ENCODE measurements around the gene UBE2D4. TPM values are rescaled to one million over a fixed set of nuclear protein-coding genes. Genes with fewer than 3 reads are reported as not detected.

The UBE2D4 gene
- total and polyA plus RNA-seq, 9 of the 15 experiments (the other 6 are each of a cell fraction or from before 2014, with no cell fraction given) = 3.3 to 16.2 (median 7.5) TPM

DNA sequence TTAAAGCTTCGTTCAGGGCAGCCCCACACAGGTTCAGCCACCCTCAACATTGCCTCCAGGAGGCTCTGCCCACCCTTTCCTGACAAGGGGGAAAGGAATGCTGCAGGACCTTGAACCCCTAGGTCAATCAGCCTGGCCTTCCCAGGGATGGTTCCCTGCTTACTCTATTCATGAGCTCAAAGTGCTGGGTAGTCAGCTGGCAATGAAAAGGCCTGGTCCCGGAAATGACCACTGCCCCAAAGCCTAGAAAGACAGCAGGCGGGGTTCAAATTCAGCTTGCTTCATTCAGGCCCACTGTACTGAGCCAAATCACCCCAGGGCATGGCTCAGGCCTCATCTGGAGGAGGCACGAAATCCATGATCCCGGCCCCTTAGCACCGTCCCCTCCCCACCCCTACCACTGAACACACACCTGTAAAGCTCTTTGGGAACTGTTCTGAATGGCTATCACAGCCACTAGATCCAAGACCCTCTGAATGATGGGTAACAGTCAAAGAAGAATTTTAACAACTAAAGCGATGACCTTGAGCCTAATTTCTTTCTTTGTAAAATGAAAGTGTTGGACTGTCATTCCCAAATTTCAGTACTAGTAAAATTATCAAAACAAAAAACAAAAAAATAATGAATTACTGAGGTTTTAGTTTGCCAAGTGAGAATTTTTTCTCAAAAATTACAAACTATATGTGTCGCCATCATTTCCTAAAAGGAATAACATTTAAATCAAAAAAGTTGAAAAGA lies 20.9 kb upstream of the UBE2D4 start:
- CTCF ChIA-PET (ENCODE audit: low intra/inter-chr PET ratio) = interaction anchor here (0.5 kb wide), 1 partner anchor 29 kb away, joined by 3 read pairs; no protein-coding TSS in a partner anchor
- Histone ChIP-seq H3K4me3 (peak overlapping the region; percentile 57), H3K9me3 (replicated peaks; ENCODE audit: control insufficient read depth, insufficient read depth, low read depth, low read length) (no peaks in the 10 kb centered on the region), H2AFZ (ENCODE audit: low read depth, low read length) (peak overlapping the region; percentile 77), H3K9ac (ENCODE audit: insufficient read depth in 1 of 2, low read depth in 2 of 2, low read length in 2 of 2) (peak overlapping the region; percentile 70 to 97), H3K79me2 (ENCODE audit: control insufficient read depth, insufficient read depth, low read length) (peaks cover 54% of the 10 kb centered on the region), H3K9me1 (ENCODE audit: control insufficient read depth, insufficient read depth, low read length) (no peaks in the 10 kb centered on the region), H3K27ac (ENCODE audit: extremely low read depth, low read depth, low read length) (peak overlapping the region; percentile 63; the same call in 2 of the 3 replicates), H4K20me1 (replicated peaks; ENCODE audit: control insufficient read depth, insufficient read depth, low read length) (peaks cover 28% of the 10 kb centered on the region; the same call in 1 of the 2 replicates), H3K4me2 (ENCODE audit: insufficient read depth, low read length) (peak overlapping the region; percentile 68), H3K27me3 (ENCODE audit: control insufficient read depth in 2 of 2, insufficient read depth in 2 of 2, low read length in 2 of 2) (no peaks in the 10 kb centered on the region), H3K4me1 (replicated peaks in 1 of 2; ENCODE audit: control insufficient read depth in 2 of 2, insufficient read depth in 2 of 2, low read length in 2 of 2) (peaks cover 15 to 26% of the 10 kb centered on the region in 2 experiments), H3K36me3 (ENCODE audit: control insufficient read depth, insufficient read depth, low read length) (peaks cover 7% of the 10 kb centered on the region; the same call in 2 of the 3 replicates)
- DNase-seq (ENCODE audit: extremely low read depth in 1 of 4, low spot score in 3 of 4) (peak in 2 of 4 experiments; percentile 16 to 28), FAIRE-seq (no peak), ATAC-seq (peak; percentile 46)
- 23% methylated on average over 8 of the region's 8 CpGs for WGBS (ENCODE audit: insufficient coverage, low coverage, missing lambda C conversion rate)
- no TSS peak for BruUV-seq (replicated peaks)
- in situ Hi-C loops (cut with MboI) = no loop called here
- 0 out of 2 replicates have a peak, but pooled peaks have one; percentile 14 for TF ChIP-seq LCOR (CRISPR knock-in tag; IDR thresholded peaks at IDR 0.05)
- no peak for TF ChIP-seq PTTG1 (tag; IDR thresholded peaks at IDR 0.05; ENCODE audit: low read depth)
- TF ChIP-seq TRIM24 (IDR thresholded peaks at IDR 0.05) = no peak
- 0 out of 2 replicates have a peak, but pooled peaks have one; percentile 8 for TF ChIP-seq ESRRA (IDR thresholded peaks at IDR 0.05; ENCODE audit: borderline replicate concordance, low read depth)
- TF ChIP-seq ZNF384 (IDR thresholded peaks at IDR 0.05; ENCODE audit: low read depth, low read length) = 0 out of 2 replicates have a peak, but pooled peaks have one; percentile 25
- intact Hi-C loops (cut with micrococcal nuclease) = no loop called here
- POLR2A ChIA-PET = interaction anchor here (0.9 to 1.7 kb wide), 5 partner anchors 14 to 246 kb away, joined by 3 to 7 read pairs (median 4); partner anchors contain the start of genes MRPS24 and UBE2D4
